HG03354 (cell line): ENCODE measurements around the gene FMN1.

Experiments
- ATAC-seq: cut with Tn5 transposase; IDR thresholded peaks from one replicate; pipeline ENCODE4 v1.9.1; 2021; ENCODE audit warnings: mild to moderate bottlenecking; ENCODE audit not compliant: unreplicated experiment, poor library complexity, severe bottlenecking

The FMN1 gene

GRCh38 chr15:33126559-33127290, 67.8 kb downstream of the FMN1 start:
- no peak for ATAC-seq

DNA sequence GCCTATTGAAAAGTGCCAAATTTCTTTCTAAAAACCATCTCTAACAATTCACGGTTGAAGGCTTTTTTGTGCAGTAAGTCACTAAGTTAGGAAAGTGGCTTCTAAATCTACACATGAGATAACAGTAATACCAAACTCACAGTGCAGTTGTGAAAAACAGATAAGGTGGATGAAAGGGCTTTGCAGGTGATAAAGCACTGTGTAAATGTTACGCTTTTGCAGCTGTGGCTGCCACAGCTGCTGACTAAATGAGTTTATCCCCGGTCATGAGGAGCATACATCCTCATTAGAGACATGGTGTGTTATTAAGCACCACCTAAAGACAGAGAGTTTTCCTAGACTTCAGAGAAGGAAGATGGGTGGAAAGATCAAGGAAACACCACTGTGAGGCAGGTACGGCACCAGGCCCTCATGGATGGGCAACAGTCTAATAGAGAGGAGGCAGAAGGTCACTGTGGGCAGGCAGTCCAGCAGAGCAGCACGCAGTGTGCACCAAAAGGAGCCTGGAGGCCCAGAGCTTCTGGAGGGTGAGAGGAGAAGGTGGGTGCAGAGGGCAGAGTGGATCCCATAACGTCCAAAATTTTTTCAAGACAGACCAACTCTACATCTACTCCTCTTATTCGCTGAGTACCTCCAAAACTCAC, 68.5 kb downstream of the FMN1 start:
- no peak for ATAC-seq

DNA sequence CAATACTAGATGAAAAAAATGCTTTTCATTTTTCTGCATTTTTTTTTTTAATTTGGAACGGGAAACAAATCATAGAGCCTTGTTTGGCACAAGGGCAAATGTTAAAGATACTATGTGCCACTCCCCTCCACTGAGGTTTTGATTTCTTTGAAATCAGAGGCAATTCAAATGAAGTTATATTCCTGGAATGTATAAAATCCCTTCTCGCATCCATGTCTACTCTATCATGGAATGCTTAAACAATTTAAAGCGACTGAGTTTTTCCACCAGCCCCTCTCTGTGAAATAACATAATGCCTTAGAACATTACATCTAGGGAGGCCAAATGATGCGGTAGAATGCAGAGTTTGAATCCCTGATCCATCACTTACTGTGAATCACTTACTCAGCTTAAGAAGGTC, 69.7 kb downstream of the FMN1 start:
- ATAC-seq, result no peak

DNA sequence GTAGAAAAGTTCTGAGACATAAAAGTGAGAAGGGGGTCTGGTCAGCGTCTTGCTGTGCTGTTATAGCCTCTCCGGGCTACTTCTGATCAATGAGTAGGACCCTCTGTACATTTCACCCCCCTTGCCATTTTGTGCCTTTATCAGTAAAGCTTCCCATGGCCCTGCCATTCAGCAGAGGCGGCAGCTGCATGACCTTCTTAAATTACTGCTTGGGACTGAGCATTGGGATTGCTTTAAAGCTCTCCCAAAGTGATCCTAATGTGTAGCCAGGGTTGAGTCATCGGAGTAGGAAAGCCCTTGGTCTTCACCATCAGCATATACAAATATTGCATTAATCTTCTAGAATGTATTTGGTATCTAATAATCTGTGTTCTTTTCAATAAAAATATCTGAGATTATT, 70.2 kb downstream of the FMN1 start:
- no peak for ATAC-seq

GRCh38 chr15:33119865-33120264, 74.6 kb downstream of the FMN1 start:
- ATAC-seq, result no peak

GRCh38 chr15:33119273-33119672, 75.2 kb downstream of the FMN1 start:
- no peak for ATAC-seq

- ATAC-seq, result no peak
Observed at GRCh38 chr15:33116198-33116597, 78.3 kb downstream of the FMN1 start.

DNA sequence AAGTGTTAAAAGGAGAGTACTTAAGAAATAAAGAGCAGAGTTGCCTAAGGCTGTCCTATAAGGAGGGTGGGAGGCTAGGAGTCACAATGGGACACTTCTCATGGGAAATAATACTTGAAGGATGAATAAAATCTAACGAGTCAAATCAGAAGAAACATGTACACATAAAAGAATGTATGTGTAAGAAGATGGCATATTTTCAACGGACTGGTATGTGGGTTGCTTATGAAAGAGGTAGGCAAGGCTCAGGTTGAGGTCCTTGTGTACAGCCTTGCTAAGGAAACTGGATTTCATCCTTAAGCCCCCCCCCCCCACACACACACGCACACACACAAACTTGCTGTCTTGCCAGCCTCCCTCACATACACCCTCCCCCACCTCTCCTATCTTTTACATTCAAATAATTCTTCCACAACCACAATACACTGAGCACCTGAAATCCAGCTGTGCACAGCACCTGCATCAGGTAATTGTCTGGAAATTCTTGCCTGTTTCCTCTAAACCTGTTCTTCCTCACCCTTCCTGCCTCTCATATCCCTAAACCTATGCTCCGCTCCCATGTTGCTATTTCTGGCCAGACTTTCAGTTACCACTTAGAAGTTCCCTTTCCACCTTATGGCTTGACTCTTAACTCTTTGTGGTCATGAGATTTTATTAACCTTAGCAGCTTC, 79.2 kb downstream of the FMN1 start:
- no peak for ATAC-seq

GRCh38 chr15:33114374-33114717, 80.2 kb downstream of the FMN1 start:
- ATAC-seq, result no peak

DNA sequence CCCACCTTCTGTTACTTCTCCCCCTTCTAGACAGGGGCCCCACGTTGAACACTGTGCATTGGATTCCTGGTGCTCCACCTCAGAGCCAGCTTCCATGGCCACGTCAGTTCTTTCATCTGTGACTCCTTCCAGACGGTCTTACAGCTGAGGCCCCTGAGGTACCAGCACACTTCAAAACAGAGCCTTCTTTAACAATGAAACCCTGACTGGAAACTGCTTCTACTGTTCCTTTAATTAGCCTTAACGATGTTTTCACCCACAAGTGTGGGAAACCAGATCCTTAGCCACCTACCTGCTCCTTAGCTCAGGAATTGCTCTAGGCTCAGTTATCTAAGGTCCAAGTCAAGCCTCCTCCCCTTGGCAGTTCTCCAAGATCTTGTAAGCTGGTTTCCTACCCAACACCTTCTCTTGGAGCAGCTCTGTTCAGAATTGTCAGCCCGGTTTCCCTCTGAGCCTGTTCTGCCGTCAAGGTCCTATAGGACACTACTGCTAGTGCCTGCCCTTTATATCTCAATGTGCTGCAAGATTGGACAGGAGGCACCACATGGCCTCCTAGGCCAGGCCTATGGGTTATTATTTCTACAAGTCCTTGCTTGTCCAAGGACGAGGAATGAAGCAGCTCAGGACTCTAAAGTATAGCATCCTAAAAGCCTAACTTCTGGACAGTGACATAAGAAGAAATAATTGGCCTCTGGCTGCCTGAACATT, 80.7 kb downstream of the FMN1 start:
- no peak for ATAC-seq

DNA sequence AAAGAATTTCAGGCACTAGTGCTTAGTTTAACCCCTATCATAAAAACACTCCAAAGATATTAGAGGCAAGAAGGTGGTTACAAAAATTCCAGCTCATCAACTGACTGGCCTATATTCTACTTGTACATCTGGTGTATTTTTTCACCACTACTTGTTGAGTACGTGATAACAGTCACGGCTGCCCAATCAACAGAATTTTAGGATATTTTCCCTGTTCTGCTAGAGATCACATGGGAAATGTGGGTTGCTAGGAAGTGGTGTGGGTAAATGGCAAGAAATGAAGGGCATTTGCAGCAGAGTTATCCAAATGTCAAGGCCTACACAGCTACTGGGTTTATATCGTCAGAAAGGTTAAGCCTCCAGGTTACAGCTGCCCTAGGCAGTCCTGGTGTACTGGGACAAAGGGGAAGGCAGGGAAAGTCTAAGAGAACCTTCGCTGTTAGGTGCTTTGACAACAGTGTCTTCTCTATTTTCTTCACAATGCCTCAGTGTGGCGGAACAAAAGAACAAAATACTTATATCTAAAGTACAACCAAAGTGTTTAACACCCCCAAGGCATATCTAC, 81.9 kb downstream of the FMN1 start:
- no peak for ATAC-seq

- ATAC-seq, result no peak
Observed at GRCh38 chr15:33111041-33111451, 83.5 kb downstream of the FMN1 start.

GRCh38 chr15:33109345-33109744, 85.2 kb downstream of the FMN1 start:
- no peak for ATAC-seq

DNA sequence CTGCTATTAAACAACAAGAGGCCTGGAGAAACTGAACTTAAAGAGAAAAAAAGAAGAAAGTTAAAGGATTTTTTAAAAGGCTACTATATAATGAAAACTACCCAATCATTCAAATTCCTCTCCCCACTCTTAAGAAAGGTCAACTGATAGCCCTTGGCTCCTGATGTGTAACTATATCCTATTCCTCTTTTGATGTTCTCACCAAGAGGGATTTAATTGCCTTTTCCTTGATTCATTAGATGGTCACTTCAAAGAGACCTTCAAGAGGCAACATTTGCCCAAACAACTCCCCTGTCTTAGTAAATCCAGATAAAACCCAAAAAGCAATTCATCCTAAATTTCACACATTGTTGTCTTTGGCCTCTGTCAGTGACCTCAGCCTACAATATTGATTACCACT, 86.0 kb downstream of the FMN1 start:
- no peak for ATAC-seq

GRCh38 chr15:33107950-33108349, 86.6 kb downstream of the FMN1 start:
- ATAC-seq, result no peak

DNA sequence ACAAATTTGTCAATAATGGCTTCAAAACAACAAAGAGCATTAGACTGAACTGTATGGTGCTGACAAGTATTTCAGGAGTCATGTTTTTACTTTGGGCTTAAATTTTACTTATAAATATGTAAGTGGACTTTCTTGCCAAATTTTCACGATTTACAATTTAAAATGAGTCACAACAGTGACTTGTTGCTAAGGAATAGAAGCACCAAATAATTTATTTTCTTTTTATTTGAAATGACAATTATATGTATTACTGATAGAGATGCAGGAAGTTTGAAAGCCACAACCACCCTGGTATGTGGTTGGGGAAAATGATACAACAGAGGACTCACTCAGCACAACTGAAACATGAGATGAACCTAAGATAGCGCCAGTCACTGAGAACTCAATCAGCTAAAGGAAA, 90.3 kb downstream of the FMN1 start:
- ATAC-seq, result no peak

- ATAC-seq, result no peak
Observed at GRCh38 chr15:33101036-33101435, 93.5 kb downstream of the FMN1 start.

- ATAC-seq, result no peak
Observed at GRCh38 chr15:33100314-33100713, 94.2 kb downstream of the FMN1 start.

DNA sequence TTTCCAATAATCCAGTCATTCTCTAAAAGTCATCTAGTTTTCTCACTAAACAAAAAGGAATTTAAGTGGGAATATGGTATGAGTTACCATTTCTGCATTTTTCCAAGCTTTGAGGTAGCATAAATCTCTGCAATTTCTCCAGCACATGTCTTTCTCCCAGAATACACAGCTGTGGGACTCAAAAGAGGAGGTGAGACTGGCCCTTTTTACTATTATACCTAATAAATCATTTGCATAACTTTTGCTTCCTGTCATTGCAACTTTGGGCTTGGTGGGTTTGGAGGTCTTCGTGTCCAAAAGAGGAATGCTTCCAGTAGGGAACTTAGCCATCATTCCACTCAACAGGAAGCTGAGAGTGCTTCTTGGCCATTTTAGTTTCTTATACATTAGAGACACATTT, 94.8 kb downstream of the FMN1 start:
- no peak for ATAC-seq

DNA sequence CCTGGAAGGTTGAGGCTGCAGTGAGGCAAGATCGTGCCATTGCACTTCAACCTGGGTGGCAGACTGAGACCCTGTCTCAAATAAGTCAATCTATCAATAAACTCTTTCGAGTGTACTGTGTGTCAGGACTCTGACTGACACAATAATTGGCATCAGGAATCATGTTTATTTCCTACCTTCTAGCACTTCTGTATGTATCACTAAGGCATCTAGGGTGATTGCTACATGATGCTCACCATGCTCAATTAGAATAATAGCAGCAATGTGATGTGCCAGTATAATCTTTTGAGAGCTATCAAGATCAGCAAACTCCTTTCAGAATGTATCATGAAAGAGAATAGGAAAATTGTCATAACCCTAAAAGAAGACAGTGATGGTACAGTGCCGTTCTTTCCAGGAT, 95.3 kb downstream of the FMN1 start:
- ATAC-seq, result no peak
